ENCODE data around the gene KRT6A.

GRCh38 chr12:52493172-52493571 is at the start of gene KRT6A:
- TF ChIP-seq CTCF (IDR thresholded peaks at IDR 0.05) (no peak), POLR2A (IDR thresholded peaks at IDR 0.05) (no peak)

Data from Peyer's patch (tissue), 4 donors.